ENCODE measurements around the gene SPRED3.

DNA sequence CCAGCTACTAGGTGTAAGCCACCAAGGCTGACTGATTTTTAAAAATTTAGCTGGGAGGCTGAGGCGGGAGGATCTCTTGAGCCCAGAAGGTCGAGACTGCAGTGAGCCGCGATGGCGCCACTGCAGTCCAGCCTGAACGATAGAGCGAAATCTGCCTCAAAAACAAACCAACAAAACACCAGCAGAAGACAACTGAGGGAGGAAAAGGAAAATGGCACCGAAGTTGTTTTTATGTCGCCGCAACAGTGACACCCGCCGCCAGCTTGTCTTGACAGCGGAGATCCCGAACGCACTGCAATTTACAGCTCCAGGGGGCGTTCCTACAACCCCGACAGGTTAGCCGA lies 14.1 kb downstream of the SPRED3 start:
- TF ChIP-seq, protein P1, sequence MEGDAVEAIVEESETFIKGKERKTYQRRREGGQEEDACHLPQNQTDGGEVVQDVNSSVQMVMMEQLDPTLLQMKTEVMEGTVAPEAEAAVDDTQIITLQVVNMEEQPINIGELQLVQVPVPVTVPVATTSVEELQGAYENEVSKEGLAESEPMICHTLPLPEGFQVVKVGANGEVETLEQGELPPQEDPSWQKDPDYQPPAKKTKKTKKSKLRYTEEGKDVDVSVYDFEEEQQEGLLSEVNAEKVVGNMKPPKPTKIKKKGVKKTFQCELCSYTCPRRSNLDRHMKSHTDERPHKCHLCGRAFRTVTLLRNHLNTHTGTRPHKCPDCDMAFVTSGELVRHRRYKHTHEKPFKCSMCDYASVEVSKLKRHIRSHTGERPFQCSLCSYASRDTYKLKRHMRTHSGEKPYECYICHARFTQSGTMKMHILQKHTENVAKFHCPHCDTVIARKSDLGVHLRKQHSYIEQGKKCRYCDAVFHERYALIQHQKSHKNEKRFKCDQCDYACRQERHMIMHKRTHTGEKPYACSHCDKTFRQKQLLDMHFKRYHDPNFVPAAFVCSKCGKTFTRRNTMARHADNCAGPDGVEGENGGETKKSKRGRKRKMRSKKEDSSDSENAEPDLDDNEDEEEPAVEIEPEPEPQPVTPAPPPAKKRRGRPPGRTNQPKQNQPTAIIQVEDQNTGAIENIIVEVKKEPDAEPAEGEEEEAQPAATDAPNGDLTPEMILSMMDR (IDR thresholded peaks at IDR 0.05): no peak
- no peak for TF ChIP-seq EZH2 (IDR thresholded peaks at IDR 0.05; ENCODE audit: borderline replicate concordance, insufficient read depth, low read depth, low read length, poor library complexity, severe bottlenecking)

All from B cell (primary cell).